ENCODE data around the gene MYH14.

MYH14 gene

GRCh38 chr19:50264483-50265186, 61.2 kb downstream of the MYH14 start:
- no peak for DNase-seq

GRCh38 chr19:50266041-50266440, 62.6 kb downstream of the MYH14 start:
- DNase-seq = no peak

- DNase-seq = no peak
Measured at GRCh38 chr19:50266896-50267295, 63.5 kb downstream of the MYH14 start.

- no peak for DNase-seq
Measured at GRCh38 chr19:50268041-50268440, 64.6 kb downstream of the MYH14 start.

GRCh38 chr19:50268501-50268900, 65.1 kb downstream of the MYH14 start:
- DNase-seq = no peak

- DNase-seq = no peak
Measured at GRCh38 chr19:50269653-50270052, 66.2 kb downstream of the MYH14 start.

- DNase-seq = no peak
Measured at GRCh38 chr19:50272263-50272897, 69.0 kb downstream of the MYH14 start.

- no peak for DNase-seq
Measured at GRCh38 chr19:50273821-50274220, 70.4 kb downstream of the MYH14 start.

- no peak for DNase-seq
Measured at GRCh38 chr19:50275577-50276368, 72.4 kb downstream of the MYH14 start.

- DNase-seq = no peak
Measured at GRCh38 chr19:50276370-50277063, 73.1 kb downstream of the MYH14 start.

- DNase-seq = no peak
Measured at GRCh38 chr19:50277966-50278580, 74.7 kb downstream of the MYH14 start.

- DNase-seq = no peak
Measured at GRCh38 chr19:50280074-50280473, 76.7 kb downstream of the MYH14 start.

GRCh38 chr19:50280983-50281382, 77.6 kb downstream of the MYH14 start:
- DNase-seq = no peak

- DNase-seq = no peak
Measured at GRCh38 chr19:50281491-50281890, 78.1 kb downstream of the MYH14 start.

- no peak for DNase-seq
Measured at GRCh38 chr19:50285833-50286232, 82.4 kb downstream of the MYH14 start.

GRCh38 chr19:50286443-50286842, 83.0 kb downstream of the MYH14 start:
- no peak for DNase-seq

GRCh38 chr19:50287331-50287730, 83.9 kb downstream of the MYH14 start:
- DNase-seq = no peak

GRCh38 chr19:50288954-50289353, 85.5 kb downstream of the MYH14 start:
- DNase-seq = no peak

- no peak for DNase-seq
Measured at GRCh38 chr19:50290011-50290410, 86.6 kb downstream of the MYH14 start.

GRCh38 chr19:50290775-50291174, 87.4 kb downstream of the MYH14 start:
- DNase-seq = no peak

GRCh38 chr19:50292216-50292827, 88.9 kb downstream of the MYH14 start:
- DNase-seq = no peak
